HG03520 (cell line): ENCODE measurements around the gene ULBP3.

Source experiments
- ATAC-seq: cut with Tn5 transposase; IDR thresholded peaks from one replicate; pipeline ENCODE4 v1.9.1; 2021; ENCODE audit warnings: mild to moderate bottlenecking, moderate library complexity; ENCODE audit not compliant: unreplicated experiment

ULBP3 gene

GRCh38 chr6:150068720-150069648, at the start of gene ULBP3:
Gene ULBP3, minus strand, starts transcription at chr6:150069121. Its CDS starts 55 bp downstream, at chr6:150069066.
- ATAC-seq: peak; percentile 71

GRCh38 chr6:150118627-150119026, 49.7 kb upstream of the ULBP3 start:
- no peak for ATAC-seq

DNA sequence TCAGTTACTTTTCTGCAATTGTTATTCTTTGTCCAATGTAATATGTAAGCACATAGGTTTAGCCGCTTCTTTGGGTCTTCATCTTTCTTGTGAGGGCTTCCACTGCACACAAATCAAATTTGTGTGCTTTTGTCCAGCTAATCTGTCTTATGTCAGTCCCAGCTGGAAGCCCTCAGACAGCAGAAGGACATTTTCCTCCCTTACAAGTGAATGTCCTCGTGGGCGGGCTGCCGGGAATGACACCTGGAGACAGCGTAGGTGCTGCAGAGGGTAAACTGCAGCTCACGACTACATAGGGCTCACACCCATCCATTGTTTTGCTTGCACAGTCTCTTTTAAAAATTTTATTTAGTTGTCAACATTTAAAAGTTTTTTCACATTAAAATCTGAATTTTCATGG, 49.3 kb upstream of the ULBP3 start:
- no peak for ATAC-seq

DNA sequence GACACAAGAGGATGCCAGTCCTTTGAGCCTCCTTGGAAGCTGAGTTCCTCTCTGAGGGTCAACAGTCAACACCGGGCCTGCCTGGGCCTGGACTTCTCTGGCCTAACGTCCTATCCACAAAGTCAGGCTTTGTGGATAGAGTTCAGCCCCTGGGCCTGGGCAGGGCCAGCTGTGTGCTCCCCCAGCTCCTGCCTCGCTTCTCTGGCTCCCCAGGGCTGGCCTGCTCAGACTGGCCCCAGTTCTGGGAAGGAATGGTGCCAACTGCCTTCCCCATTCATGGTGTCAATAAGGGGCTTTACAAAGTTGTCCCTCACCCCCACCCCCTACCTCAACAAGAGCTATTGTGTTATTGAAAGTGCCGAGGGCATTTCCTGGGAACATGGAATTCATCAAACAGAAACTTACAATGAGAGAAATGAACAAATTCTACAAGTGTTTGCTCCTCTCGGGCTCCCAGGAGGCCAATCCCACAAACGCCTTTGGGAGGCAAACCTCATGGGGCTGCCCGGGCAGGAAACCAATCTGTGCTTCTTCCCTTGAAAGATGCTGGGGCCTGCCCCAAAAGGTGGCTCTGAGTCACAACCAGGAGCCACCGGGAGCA, 47.4 kb upstream of the ULBP3 start:
- ATAC-seq: no peak

DNA sequence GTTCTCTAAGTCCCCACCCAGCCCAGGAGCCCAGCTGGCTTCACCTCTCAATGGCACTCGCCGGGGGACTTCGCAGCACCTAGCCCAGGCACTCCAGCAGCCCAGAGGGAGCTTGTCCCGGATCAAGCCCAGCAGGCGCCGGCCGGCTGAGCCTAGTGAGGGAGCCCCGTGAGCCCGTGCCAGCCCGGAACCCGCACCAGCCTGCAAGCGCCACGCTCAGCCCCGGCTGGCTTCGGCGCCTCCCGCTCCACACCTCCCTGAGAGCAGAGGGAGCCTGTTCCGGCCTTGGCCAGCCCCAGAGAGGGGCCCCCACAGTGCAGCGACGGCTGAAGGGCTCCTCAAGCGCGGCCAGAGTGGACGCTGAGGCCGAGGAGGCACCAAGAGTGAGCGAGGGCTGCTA, 46.8 kb upstream of the ULBP3 start:
- ATAC-seq: no peak

- no peak for ATAC-seq
Measured at GRCh38 chr6:150112233-150112632, 43.3 kb upstream of the ULBP3 start.

- no peak for ATAC-seq
Measured at GRCh38 chr6:150102750-150103270, 33.9 kb upstream of the ULBP3 start.

DNA sequence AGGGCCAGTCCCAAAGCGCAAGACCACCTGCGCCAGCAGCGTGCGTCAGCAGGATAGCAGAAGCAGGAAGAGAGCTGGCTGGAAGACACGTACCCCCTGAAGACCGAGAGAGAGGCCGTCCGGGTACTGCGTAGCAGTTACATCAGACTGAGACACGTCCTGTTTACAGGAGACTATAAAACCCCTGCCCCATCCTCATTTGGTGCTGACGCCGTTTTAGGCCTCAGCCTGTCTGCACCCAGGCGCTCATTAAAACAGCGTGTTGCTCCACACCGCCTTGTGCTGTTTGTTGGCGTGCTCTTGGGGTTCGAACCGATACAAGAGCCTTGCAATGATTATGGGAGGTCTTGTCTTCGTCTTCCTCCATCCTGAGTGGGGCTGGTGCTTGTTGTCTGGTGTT, 31.8 kb upstream of the ULBP3 start:
- no peak for ATAC-seq

- no peak for ATAC-seq
Measured at GRCh38 chr6:150099953-150100352, 31.0 kb upstream of the ULBP3 start.

GRCh38 chr6:150099546-150099945, 30.6 kb upstream of the ULBP3 start:
- ATAC-seq: no peak

- ATAC-seq: no peak
Measured at GRCh38 chr6:150098155-150098554, 29.2 kb upstream of the ULBP3 start.

DNA sequence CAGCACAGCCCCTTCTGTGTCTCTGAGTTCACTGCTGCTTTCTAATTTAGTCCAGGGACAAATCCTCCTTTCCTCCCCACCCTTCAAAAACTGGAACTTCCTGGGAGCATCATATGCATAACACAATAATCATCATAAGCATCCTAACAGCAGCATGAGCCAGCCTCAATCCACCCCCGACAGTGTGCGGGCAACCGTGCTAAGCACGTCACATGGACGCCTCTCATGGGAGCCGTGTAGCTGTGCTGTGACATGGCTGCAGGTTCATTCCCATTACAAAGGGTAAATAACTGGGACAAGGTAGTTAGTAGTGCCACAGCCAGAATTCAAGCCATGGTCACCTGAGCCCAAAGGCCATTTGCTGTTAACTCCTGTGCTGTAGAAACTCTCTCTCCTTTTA, 24.5 kb upstream of the ULBP3 start:
- ATAC-seq: no peak

DNA sequence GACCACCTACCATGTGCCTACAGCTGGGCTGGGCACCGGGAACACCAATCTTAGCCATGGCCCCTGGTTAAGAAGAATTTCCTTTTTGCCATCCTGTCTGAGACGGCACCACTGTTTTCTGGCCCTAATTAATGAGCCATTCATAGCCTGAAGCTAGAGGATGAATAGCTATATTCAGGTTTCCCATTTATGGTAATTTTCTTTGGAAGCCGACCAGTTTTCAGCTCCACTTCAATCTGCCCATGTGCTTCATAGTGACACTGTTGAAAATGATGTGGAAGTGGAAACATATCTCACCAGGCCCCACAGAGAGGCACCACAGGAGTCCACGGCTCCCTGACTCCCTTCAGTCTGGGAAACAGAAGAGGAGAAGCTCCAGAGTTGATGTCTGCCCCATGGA, 22.6 kb upstream of the ULBP3 start:
- ATAC-seq: no peak

DNA sequence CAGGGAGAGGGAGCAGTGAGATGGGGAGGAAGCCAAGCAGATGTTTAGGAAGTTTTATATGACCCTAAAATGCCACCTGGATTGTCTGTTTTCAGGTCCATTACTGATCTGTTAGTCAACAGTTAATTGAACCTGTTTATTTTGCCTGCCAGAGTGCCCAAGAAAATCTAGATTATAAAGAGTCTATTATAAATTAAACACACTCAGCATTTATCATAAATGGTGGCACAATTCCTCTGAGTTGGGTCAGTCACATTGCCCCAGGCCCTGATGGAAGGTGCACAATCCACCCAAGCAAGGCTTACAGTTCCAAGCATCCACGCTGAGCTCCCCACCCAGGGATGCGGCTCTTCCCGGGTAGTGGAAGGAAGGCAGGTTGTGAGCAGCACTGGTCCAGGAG, 21.4 kb upstream of the ULBP3 start:
- ATAC-seq: no peak

DNA sequence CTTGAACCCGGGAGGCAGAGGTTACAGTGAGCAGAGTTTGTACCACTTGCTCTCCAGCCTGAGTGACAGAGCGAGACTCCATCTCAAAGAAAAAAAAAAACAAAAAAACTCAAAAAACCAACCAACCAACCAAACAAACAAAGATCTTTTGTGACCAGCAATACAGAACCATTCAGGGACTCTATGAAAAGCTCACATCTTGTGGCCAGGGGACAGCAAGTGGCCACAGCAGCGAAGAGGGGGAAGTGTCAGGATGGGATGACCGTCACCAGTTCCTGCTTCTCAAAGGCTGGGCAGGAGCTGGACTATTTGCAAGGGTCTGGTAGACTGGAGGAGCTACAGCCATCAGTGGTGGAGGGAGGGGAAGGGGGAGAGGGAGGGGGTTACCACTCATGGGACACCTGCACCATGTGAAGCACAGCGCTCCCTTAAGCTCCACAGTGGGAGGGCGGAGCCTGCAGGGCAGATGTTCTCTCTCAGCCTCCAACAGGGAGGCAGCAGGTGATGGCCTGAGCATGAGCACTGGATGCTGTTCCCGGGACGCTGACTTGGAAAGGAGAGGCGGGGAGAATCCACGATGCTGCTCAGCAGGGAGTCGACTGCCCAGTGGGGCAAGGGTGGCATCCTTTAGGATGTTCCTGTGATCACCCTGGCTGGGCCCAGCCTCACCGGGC, 19.7 kb upstream of the ULBP3 start:
- no peak for ATAC-seq

DNA sequence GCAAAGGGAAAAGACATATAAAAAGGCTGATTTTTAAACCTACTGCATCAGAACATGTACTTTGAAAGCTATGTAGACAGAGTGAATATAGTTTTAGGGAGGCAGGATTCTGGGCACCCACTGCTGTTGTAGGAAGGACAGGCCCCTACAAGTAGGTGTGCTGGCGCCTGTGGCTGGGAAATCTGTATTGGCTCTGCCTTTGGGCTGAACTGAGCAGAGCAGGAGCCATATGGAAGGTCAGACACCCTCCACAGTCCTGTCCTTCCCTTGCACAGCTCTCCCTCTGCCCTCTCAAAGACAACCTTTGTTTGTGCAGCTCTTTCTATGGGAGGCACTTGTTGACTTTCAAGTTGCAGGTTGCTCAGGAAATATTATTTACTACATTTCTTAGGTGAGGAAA, 18.4 kb upstream of the ULBP3 start:
- ATAC-seq: no peak

DNA sequence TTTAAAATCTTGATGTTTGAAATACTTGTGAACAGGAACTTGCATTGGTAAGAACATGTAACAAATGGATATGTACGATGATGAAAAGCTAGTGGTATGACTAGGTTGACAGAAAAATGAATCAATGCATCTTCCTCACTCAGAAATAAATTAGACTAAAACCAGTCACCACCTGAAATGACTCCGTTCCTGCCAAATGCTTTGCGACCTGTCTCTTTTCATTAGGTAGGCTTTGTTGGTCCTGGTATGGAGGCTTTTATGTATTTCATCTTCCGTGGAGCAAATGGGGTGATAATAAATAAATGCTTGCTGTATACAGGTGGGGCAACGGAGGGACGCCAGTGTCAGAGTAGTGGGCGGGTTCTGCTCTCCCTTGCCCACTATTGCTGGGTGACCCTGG, 17.1 kb upstream of the ULBP3 start:
- ATAC-seq: no peak

GRCh38 chr6:150084426-150084825, 15.5 kb upstream of the ULBP3 start:
- no peak for ATAC-seq

DNA sequence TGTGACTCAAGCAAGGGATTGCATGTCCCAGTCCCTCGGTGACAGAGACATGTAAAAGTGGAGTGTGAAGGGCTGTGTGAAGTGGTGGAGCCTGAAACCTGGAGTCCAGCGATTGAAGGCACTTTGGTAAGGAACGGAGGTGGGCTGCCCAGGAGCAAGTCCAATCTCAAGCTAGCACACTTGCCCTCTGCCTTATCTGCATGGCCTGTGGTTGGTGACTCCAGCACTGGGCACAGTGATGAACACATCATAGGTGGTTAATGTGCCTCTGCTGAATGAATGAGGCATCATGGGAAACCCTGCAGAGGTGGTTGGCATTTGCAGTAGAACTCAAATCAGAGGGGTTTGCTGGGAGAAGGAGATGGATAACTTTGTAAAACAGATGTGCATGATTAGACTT, 14.9 kb upstream of the ULBP3 start:
- no peak for ATAC-seq

GRCh38 chr6:150081702-150082101, 12.8 kb upstream of the ULBP3 start:
- no peak for ATAC-seq

- no peak for ATAC-seq
Measured at GRCh38 chr6:150079604-150080003, 10.7 kb upstream of the ULBP3 start.

DNA sequence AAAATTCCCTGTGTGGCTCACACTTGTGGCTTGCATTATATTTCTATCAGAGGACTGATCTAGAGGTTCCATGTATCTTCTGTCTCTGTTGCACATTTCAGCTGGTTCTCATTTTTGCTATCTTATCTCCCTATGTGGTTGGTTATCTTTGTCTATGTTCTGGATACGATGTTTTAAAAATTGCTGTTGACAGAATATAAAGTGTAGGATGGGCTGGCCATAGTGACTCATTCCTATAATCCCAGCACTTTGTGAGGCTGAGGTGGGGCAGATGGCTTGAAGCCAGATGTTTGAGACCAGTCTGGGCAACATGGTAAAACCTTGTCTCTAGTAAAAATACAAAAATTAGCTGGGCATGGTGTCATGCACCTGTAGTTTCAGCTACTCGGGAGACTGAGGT, 9.9 kb upstream of the ULBP3 start:
- no peak for ATAC-seq
